A549 (cell line): Measurements from ENCODE around the gene ZNF581. TPM values are rescaled to one million over a fixed set of nuclear protein-coding genes. Genes with fewer than 3 reads are reported as not detected.

Experiments
- ATAC-seq, 2 experiments: fragments of 200-7000 bp in 1 of 2; fragments of >200 bp in 1 of 2; cut with Nextera tagmentation in 1 of 2; cut with Tn5 transposase in 1 of 2; 3 replicates each; pipeline versions ENCODE4 v1.8.0 to v1.9.1; 2018 to 2020; ENCODE audit warnings: mild to moderate bottlenecking in 1 of 2, moderate library complexity in 1 of 2
- CTCF ChIA-PET: fragments of 300-600 bp; sonication (Branson Sonifier 250); formaldehyde crosslinking; extraction: SDS; loops from one replicate; lab custom pipeline; 2021; ENCODE audit warnings: antibody characterized with exemption, inconsistent platforms; lab: Yijun Ruan, JAX
- POLR2A ChIA-PET: fragments of 350-600 bp; formaldehyde crosslinking; extraction: SDS; loops from one replicate; lab custom pipeline; 2021; ENCODE audit warnings: antibody characterized with exemption, inconsistent platforms; lab: Yijun Ruan, JAX
- DNase-seq, 2 experiments: peaks; one replicate each; pipeline versions ENCODE4 v3.0.0 to v3.0.0-alpha.2; 2011 to 2016; ENCODE audit warnings: low read depth in 1 of 2, low spot score in 1 of 2
- FAIRE-seq: peaks from 2 replicates; lab custom pipeline; 2011; peaks lifted over from hg19 to GRCh38; lab: Jason Lieb, UNC
- H3K27ac ChIP-seq, 2 experiments: fragments of >200 bp; sonication (Bioruptor Twin); formaldehyde crosslinking; 3 replicates each; pipeline ENCODE4 v1.5.1; 2016 to 2017
- H3K4me1 ChIP-seq: fragments of >200 bp; sonication (Bioruptor Twin); formaldehyde crosslinking; 3 replicates; pipeline ENCODE4 v1.6.1; 2016
- H3K4me2 ChIP-seq: fragments of >200 bp; sonication (Bioruptor Twin); formaldehyde crosslinking; 3 replicates; pipeline ENCODE4 v1.6.1; 2016
- H3K4me3 ChIP-seq: fragments of >200 bp; sonication (Bioruptor Twin); formaldehyde crosslinking; 3 replicates; pipeline ENCODE4 v1.5.1; 2016
- H3K9me3 ChIP-seq: fragments of >200 bp; sonication (Bioruptor Twin); formaldehyde crosslinking; 3 replicates; pipeline ENCODE4 v1.6.1; 2016
- BHLHE40 ChIP-seq: IDR thresholded peaks from 2 replicates; pipeline ENCODE4 v1.6.1; 2012; ENCODE audit warnings: low read depth, low read length, inconsistent platforms
- HOXB5 ChIP-seq: fragments of 250-450 bp; sonication (Bioruptor Pico); IDR thresholded peaks from 2 replicates; pipeline ENCODE4 v1.5.0; 2020; ENCODE audit warnings: mild to moderate bottlenecking, moderate library complexity
- JUNB ChIP-seq: fragments of >200 bp; sonication (Bioruptor Twin); formaldehyde crosslinking; IDR thresholded peaks from 2 replicates; pipeline ENCODE4 v1.6.1; 2016
- KDM1A ChIP-seq: fragments of 200-600 bp; sonication (generic); IDR thresholded peaks from 2 replicates; pipeline ENCODE4 v1.6.1; 2016; ENCODE audit warnings: low read depth, mild to moderate bottlenecking
- MAZ ChIP-seq: fragments of 150-350 bp; IDR thresholded peaks from 2 replicates; pipeline ENCODE4 v1.6.1; 2014; ENCODE audit warnings: antibody characterized with exemption, low read depth, low read length, borderline replicate concordance
- MYC ChIP-seq: IDR thresholded peaks from 2 replicates; pipeline ENCODE4 v1.6.1; 2012; ENCODE audit warnings: mild to moderate bottlenecking, inconsistent platforms, low read length, improper control_type of control experiment, borderline replicate concordance
- POLR2AphosphoS2 ChIP-seq: conservative IDR thresholded peaks from 2 replicates; pipeline ENCODE4 v1.6.1; 2012; ENCODE audit warnings: low read length, improper control_type of control experiment, inconsistent platforms
- RAD21 ChIP-seq, 2 experiments: fragments of >200 bp in 1 of 2; sonication (Bioruptor Twin) in 1 of 2; formaldehyde crosslinking in 1 of 2; IDR thresholded peaks in 1 of 2; conservative IDR thresholded peaks in 1 of 2; 2 replicates in 1 of 2; 3 replicates in 1 of 2; pipeline ENCODE4 v1.6.1; 2012 to 2018; ENCODE audit warnings: inconsistent platforms in 1 of 2
- RCOR1 ChIP-seq: fragments of 150-350 bp; IDR thresholded peaks from 2 replicates; pipeline ENCODE4 v1.6.1; 2014; ENCODE audit warnings: antibody characterized with exemption, low read length, low read depth
- SREBF2 ChIP-seq: fragments of 450-650 bp; IDR thresholded peaks from 2 replicates; pipeline ENCODE4 v1.6.1; 2014; ENCODE audit warnings: mild to moderate bottlenecking, moderate library complexity
- WGBS: methylation state at CpG from one replicate; pipeline ENCODE4 v1.1.6; 2017; ENCODE audit errors: missing lambda C conversion rate; 5-methylcytosine and 5-hydroxymethylcytosine counted together
- polyA plus RNA-seq, 4 experiments: library from polyadenylated mRNA; depleted of rRNA in 3 of 4; stranded (reverse); fragments of >200 nt; fragmentation: RNase III in 1 of 4; extraction: RNeasy Plus Mini Kit Qiagen cat#74134 plus additional on column Dnase treatment in 1 of 4; gene quantifications; 2 replicates in 3 of 4; 3 replicates in 1 of 4; pipeline ENCODE4 v1.2.3, GENCODE V29; 2011 to 2017
- TF ChIP-seq, protein P1 (sequence below): fragments of 250-450 bp; sonication (Bioruptor Pico); IDR thresholded peaks from 2 replicates; pipeline ENCODE4 v1.5.0; 2021; ENCODE audit warnings: mild to moderate bottlenecking, moderate library complexity, borderline replicate concordance
- TF ChIP-seq, protein P2 (sequence below): fragments of >200 bp; sonication (Bioruptor Twin); formaldehyde crosslinking; IDR thresholded peaks from 3 replicates; pipeline ENCODE4 v1.5.1; 2016
- TF ChIP-seq, protein P3 (sequence below): IDR thresholded peaks from 2 replicates; pipeline ENCODE4 v1.6.1; 2012; ENCODE audit warnings: low read depth, borderline replicate concordance

Gene ZNF581
- polyA plus RNA-seq, 2 of the 4 experiments (the other 2 are of a cell fraction) = 13.9 to 24.9 TPM

DNA sequence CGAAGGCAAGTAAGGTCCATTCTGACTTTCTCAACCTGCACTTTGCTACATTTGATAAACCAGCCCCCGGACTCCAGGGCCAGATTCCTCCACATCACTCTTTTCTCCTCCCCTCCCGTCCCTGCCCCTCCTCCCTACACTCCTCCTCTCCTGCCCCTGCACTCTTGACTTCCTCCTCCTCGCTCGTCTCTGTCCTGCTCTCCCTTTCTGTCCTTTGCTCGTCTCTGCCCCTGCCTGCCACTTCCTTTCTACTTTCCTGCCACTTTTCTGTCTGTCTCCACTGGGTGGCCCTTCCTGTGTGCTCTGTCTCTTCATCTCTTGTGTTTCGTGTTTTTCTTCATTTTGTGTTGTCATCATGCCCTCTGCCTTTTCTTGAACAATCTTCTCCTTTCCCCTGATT, 18.4 kb downstream of the ZNF581 start:
- ATAC-seq = 0 out of 6 replicates have a peak, but pooled peaks of 1 of the 2 experiments have one; percentile 4

DNA sequence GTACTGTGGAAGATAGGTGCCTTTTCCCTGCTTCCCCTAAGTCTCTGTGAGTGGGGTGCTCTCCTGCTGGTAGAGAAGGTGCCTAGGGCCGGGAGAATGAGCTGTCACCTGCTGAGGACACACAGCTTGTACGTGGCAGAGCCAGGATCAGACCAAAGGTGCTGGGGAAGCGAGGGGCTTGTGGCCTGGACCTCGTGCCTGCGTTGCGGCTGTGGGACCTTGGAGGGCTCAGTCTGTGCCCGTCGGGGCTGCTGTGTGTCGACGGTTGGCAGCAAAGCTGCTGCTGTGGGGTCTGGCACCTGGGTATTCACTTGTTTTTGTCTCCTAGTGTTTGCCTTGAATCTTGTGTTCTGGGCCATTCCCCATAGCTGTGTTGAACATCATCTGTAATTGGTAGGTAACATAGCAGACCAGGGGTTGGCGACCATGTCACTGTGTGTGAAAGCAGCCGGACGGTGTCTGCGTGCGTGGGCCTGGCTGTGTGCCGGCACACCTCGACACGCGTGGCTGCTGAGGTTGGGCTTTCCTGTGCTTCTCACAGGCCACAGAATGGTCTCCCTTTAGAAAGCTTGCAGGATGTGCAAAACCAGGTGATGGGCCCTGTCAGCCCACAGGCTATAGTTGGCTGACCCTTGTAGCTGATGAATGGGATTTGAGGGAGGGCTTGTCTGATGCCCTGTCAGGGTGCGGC, 20.5 kb downstream of the ZNF581 start:
- Histone ChIP-seq H3K4me2 (no peak overlapping the region), H3K4me1 (peaks cover 15% of the 10 kb centered on the region; the same call in 2 of the 3 replicates), H3K4me3 (no peak overlapping the region), H3K9me3 (no peaks in the 10 kb centered on the region), H3K27ac (no peak overlapping the region)
- FAIRE-seq = no peak
- ChIA-PET POLR2A (interaction anchor here (0.9 to 1.4 kb wide), 2 partner anchors 9 to 10 kb away, joined by 4 to 7 read pairs; partner anchors contain the start of gene U2AF2), CTCF (interaction anchor here (0.7 to 10.0 kb wide), 6 partner anchors 8 to 40 kb away, joined by 3 to 97 read pairs (median 4); partner anchors contain the start of gene U2AF2)
- no peak for ATAC-seq
- DNase-seq = no peak
- TF ChIP-seq, protein P1, sequence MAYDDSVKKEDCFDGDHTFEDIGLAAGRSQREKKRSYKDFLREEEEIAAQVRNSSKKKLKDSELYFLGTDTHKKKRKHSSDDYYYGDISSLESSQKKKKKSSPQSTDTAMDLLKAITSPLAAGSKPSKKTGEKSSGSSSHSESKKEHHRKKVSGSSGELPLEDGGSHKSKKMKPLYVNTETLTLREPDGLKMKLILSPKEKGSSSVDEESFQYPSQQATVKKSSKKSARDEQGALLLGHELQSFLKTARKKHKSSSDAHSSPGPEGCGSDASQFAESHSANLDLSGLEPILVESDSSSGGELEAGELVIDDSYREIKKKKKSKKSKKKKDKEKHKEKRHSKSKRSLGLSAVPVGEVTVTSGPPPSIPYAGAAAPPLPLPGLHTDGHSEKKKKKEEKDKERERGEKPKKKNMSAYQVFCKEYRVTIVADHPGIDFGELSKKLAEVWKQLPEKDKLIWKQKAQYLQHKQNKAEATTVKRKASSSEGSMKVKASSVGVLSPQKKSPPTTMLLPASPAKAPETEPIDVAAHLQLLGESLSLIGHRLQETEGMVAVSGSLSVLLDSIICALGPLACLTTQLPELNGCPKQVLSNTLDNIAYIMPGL (CRISPR knock-in tag) = no peak
- TF ChIP-seq SREBF2 (no peak), KDM1A (no peak), BHLHE40 (no peak), RCOR1 (no peak)
- 92% methylated on average over 20 of the region's 20 CpGs for WGBS

More for the DNA sequence above, 18.4 kb downstream of the ZNF581 start:
- Histone ChIP-seq H3K9me3 (no peaks in the 10 kb centered on the region), H3K27ac (no peak overlapping the region), H3K4me1 (peaks cover 34% of the 10 kb centered on the region), H3K4me2 (no peak overlapping the region), H3K4me3 (no peak overlapping the region)
- no peak for FAIRE-seq
- WGBS = 72% methylated on average over 7 of the region's 7 CpGs
- no peak for DNase-seq
- ChIA-PET POLR2A (no interaction called here), CTCF (no interaction called here)
- TF ChIP-seq JUNB (no peak), MYC (no peak), MAZ (no peak), SREBF2 (no peak), RAD21 (conservative IDR thresholded peaks at IDR 0.05 in 1 of 2, IDR thresholded peaks at IDR 0.05 in 1 of 2) (no peak), HOXB5 (CRISPR knock-in tag) (no peak), POLR2AphosphoS2 (no peak), RCOR1 (no peak)
- TF ChIP-seq, protein P2, sequence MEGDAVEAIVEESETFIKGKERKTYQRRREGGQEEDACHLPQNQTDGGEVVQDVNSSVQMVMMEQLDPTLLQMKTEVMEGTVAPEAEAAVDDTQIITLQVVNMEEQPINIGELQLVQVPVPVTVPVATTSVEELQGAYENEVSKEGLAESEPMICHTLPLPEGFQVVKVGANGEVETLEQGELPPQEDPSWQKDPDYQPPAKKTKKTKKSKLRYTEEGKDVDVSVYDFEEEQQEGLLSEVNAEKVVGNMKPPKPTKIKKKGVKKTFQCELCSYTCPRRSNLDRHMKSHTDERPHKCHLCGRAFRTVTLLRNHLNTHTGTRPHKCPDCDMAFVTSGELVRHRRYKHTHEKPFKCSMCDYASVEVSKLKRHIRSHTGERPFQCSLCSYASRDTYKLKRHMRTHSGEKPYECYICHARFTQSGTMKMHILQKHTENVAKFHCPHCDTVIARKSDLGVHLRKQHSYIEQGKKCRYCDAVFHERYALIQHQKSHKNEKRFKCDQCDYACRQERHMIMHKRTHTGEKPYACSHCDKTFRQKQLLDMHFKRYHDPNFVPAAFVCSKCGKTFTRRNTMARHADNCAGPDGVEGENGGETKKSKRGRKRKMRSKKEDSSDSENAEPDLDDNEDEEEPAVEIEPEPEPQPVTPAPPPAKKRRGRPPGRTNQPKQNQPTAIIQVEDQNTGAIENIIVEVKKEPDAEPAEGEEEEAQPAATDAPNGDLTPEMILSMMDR = no peak
- TF ChIP-seq, protein P3, sequence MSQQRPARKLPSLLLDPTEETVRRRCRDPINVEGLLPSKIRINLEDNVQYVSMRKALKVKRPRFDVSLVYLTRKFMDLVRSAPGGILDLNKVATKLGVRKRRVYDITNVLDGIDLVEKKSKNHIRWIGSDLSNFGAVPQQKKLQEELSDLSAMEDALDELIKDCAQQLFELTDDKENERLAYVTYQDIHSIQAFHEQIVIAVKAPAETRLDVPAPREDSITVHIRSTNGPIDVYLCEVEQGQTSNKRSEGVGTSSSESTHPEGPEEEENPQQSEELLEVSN = no peak

DNA sequence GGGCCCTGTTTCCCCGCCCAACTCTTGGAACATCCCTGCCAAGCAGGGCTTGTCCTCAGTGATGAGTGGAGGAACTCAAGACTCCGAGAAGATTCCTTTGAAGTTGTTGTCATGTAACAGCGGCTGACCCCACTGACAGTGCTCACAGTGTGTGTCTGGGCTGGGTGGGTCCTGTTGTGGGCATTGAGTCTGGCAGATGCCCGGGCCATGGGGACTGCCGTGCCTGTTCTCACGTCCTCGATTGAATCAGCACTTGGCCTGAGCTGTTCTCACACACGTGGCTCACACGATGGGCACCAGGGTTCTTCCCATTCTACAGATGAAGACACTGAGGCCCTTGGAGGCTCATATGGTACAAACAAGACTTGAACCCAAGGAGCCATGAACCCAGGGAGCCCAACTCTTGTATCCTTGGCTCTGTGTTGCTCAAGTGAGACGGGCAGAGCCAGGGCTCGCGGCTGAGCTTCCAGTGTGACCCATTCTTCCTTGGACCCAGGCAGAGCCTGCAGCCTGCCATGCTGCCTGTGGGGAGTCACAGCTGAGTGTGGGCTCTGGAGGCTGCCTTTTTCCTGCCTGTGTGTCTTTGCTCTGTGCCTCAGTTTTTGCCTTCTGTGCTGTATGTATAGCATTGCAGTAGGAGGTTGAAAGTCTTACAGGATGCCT, 23.0 kb downstream of the ZNF581 start:
- peaks cover 27% of the 10 kb centered on the region for H3K4me1 ChIP-seq
- no peak overlapping the region for H3K27ac ChIP-seq
- ChIA-PET CTCF (interaction anchor here (0.7 to 10.0 kb wide), 4 partner anchors 9 to 34 kb away, joined by 3 to 97 read pairs (median 4); partner anchors contain the start of gene U2AF2), POLR2A (interaction anchor here (1.8 kb wide), 1 partner anchor 12 kb away, joined by 8 read pairs; the partner anchor contains the start of gene U2AF2)
- WGBS = 88% methylated on average over 12 of the region's 12 CpGs
- ATAC-seq (no peak), DNase-seq (no peak), FAIRE-seq (no peak)
- no peak overlapping the region for H3K4me3 ChIP-seq
- no peak overlapping the region for H3K4me2 ChIP-seq
- TF ChIP-seq, protein P3 = no peak
- TF ChIP-seq POLR2AphosphoS2 = 0 out of 2 replicates have a peak, but pooled peaks have one; percentile 23
- no peaks in the 10 kb centered on the region for H3K9me3 ChIP-seq
